Renal cortical epithelial cell (primary cell): ENCODE results near the gene INPP5A. TPM values are rescaled to one million over a fixed set of nuclear protein-coding genes. Genes with fewer than 3 reads are reported as not detected.
"Not testable (repeated sequence)": the region's sequence is repeated elsewhere in the genome, so short reads cannot be mapped to it uniquely, and the experiment has no call there.

Experiments used
- DNase-seq: peaks from one replicate; pipeline ENCODE4 v3.0.0-alpha.2; 2011; ENCODE audit warnings: low read depth
- total RNA-seq: library from RNA; depleted of rRNA; stranded (reverse); fragments of >200 nt; gene quantifications from 2 replicates; pipeline ENCODE4 v1.2.3, GENCODE V29; 2014

Gene INPP5A
- total RNA-seq, 1 donor from 2014 or later, result 30.7 TPM

DNA sequence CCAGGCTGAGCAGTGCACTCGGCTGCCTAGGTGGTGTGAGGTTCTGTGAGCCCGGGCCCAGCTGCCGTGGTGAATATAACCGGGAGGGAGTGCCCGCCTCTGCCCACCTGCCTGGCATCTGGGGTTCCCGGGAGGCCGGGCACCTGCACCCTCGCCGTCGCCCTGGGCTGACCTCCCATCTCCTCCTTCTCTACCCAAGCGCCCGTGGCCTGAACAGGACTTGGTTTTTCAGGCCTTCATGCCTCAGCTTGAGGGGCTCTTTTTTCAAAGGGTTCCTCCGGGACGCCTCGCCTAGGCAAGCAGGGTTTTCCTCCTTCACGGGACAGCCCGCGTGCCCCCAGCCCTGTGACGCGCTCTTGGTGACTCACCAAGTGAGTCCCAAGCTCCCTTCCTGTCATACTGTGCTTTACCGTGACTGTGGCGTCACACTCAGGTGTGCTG lies 9.9 kb downstream of the INPP5A start:
- DNase-seq, result no peak

DNA sequence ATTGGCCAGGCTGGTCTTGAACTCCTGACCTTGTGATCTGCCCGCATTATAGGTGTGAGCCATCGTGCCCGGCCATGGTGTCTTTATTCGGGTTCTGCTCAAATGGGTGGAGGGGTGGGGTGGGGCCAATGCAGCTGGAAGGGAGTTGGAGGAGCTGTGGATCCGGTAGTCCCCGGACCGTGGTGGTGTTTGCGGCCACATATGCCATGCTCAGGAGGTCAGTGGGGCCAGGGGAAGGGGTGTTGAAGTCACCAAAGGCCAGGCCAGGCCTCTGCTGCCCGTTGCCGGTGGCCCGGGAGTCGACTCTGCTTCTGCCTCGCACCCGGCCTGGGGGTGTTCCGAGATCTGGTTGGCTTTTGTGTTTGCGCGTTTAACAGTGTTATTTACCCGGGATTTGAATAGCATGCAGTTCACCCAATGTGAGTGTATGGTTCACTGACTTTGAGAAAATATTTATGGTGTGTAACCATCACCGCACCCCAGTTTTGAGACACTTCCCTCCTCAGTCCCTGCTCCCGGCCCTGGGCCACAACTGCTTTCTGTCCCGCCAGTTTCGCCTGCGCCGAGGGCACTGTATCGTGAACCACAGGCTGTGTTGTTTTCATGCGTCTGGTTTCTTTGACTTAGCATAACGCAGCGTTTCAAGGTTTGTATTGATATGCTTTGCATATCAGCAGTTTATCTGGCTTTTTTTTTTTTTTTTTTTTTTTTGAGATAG lies 10.7 kb downstream of the INPP5A start:
- no peak for DNase-seq

DNA sequence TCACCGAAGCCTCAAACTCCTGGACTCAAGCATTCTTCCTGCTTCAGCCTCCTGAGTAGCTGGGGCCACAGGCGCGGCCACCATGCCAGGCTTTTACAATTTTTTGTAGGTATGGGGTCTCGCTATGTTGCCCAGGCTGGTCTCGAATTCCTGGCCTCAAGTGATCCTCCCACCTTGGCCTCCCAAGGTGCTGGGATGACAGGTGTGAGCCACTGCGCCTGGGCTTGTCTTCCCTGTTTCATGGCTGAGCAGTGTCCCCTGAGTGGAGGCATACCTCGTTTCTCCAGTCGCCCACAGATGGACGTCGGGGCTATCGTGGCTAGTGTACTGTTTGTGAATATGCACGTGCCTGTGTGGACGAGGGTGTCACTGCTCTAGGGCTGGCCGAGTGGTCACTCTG lies 11.3 kb downstream of the INPP5A start:
- DNase-seq, result no peak

DNA sequence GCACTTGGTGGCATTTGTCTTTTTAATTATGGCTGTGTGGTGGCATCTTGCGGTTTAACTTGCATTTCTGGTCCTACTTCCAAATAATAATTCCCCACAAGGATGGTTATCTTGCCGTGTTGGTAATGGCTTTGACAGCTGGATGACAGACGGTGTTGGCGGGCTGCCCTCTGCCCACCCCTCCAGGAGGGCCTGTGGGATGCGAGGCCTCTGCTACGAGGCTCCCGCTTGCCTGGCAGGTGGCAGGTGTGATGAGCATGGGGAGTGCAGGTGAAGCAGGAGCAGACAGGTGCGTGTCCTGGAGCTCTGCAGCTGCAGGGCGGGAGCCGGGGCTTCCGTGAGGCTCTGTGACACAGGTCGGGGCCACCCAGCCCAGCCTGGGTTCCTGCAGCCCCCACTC lies 11.8 kb downstream of the INPP5A start:
- no peak for DNase-seq

DNA sequence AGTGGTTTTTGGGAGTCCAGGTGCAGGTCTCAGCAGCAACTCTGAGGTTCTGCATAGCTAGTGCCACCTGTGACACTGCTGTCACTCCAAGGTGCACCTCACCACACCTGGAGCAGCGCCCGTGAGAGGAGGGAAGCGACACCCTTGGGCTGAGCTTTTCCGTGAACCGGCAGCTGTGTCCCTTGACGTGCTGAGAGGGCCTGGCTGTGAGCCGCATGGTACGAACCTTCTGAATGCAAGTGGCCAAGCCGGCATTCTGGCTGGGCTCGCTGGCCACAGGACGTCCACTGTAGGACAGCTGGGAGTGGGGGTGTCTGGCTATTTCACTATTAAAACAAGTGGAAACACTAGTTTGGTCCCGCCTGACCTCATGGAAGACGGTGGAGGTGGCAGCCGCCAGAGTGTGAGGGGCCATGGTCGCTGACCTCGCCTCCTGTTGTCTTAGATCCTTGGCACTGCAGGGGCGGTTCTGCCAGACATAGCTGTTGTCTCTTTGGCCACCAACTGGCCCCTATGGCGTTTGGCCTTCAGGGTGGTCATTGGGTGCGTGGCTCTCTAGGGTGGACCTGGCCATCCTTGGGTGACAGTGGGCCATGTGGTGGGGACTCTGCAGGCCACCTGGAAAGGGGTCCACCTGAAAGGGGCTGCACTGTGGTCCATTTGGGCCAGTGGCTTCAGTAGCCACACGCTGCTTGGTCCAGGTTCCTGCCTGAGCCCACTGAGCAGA lies 12.9 kb downstream of the INPP5A start:
- no peak for DNase-seq

DNA sequence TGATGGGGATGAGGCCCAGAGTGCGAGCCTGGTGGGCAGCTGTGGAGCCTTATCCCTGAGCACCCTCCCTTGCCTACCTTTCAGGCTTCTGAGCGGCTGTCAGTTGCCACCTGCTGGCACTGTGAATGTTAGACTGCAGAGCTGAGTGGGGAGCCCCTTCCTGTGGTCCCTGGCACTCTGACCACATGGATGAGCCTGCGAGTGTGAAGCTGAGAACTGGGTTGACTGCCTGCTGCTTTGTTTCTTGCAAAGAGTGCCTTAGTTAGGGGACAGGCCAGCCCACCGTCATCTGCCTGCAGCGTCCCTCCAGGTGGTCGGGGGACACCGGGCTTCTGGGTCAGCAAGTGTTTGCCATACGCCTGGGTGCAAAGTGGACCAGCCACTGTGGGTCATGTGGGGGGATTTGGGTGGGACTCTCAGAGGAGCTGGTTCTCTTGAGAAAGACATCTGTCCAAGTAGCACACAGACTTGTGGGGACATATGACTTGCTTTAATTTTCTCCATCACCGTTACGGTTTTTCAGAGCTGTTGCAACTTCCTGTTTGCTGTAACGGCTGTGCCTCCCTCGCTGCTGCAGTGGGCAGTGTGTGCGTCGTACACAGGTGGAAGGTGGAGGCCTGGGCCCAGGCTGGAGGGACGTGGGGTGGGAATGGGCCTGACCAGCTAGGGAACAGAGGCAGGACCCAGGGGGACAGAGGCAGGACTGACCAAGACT lies 13.7 kb downstream of the INPP5A start:
- DNase-seq, result no peak

DNA sequence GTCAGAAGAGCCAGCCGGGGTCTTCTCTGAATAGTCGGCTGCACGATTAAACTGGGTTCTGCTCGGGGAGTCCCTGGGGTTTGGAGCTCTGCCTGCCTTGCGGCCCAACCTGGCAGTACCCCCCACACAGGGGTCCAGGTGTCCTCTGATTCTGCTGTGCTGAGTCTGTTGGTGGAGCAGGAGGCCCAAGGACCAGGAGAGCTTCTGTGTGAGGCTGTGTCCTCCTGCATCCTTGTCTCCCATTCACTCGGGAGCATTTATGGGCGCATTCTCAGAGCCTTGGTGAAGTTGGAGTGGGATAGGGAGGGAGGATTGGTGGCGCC lies 14.2 kb downstream of the INPP5A start:
- DNase-seq, result no peak

DNA sequence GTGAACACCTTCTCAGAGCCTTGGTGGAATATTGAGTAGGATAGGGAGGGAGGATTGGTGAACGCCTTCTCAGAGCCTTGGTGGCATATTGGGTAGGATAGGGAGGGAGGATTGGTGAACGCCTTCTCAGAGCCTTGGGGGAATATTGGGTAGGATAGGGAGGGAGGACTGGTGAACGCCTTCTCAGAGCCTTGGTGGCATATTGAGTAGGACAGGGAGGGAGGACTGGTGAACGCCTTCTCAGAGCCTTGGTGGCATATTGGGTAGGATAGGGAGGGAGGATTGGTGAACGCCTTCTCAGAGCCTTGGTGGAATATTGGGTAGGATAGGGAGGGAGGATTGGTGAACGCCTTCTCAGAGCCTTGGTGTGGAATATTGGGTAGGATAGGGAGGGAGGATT lies 15.0 kb downstream of the INPP5A start:
- DNase-seq, result not testable (repeated sequence)

DNA sequence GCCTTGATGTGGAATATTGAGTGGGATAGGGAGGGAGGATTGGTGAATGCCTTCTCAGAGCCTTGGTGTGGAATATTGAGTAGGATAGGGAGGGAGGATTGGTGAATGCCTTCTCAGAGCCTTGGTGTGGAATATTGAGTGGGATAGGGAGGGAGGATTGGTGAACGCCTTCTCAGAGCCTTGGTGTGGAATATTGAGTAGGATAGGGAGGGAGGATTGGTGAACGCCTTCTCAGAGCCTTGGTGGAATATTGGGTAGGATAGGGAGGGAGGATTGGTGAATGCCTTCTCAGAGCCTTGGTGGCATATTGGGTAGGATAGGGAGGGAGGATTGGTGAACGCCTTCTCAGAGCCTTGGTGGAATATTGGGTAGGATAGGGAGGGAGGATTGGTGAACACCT lies 16.0 kb downstream of the INPP5A start:
- DNase-seq, result not testable (repeated sequence)

DNA sequence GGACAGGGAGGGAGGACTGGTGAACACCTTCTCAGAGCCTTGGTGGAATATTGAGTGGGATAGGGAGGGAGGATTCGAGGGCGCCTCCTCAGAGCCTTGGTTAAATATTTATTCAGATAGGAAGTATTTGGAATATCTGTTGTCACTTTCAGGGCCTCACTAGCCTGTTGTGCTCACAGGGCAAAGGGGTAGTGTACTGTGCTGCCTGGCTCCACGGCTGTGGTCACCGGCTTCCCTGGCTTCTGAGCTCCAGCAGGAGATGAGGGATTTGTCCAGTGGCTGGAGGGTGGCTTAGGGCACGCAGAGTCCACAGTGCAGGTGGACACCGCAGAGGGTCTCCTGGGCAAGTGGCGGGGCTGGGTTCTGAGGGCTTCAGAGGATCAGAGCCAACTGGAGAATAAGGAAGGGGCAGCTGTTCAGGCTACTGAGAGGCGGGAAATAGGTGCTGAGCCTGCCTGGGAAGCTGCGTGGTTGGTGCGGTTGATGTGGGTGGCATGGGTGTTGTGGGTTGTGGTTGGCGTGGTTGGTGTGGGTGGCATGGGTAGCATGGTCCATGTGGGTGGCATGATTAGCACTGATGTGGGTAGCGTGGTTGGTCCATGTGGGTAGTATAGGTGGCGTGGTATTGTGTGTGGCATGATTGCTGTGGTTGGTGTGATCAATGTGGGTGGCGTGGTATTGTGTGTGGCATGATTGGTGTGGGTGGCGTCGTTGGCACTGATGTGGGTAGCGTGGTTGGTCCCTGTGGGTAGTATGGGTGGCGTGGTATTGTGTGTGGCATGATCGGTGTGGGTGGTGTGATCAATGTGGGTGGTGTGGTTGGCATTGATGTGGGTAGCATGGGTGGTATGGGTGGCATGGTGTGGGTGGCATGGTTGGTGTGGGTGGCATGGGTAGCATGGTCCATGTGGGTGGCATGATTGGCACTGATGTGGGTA lies 16.7 kb downstream of the INPP5A start:
- DNase-seq, result no peak

DNA sequence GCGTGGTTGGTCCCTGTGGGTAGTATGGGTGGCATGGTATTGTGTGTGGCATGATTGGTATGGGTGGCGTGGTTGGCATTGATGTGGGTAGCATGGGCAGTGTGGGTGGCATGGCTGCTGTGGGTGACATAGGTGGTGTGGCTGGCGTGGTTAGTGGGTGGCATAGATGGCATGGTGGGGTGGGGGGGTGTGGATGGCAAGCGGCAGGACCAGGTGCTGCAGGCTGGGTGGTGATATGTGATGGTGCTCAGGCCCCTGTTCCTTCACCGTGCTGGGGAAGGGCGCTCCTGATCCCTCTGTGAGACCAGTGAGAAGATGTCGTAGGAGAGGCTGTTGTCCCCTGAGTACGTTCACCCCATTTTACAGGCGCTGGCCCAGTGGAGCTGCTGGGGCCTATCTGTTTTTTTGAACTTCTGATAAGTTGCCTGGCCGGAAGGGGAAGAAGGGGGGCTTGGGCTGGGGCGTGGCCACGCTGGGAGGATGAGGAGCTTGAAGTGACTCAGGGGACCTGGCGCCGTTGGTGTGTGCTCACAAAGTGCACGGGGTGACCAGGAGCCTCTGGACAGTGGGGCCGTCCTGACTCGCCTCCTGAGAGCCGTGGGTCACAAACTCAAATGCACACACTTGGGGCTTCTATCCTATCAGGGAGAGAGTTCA lies 17.5 kb downstream of the INPP5A start:
- DNase-seq, result no peak

DNA sequence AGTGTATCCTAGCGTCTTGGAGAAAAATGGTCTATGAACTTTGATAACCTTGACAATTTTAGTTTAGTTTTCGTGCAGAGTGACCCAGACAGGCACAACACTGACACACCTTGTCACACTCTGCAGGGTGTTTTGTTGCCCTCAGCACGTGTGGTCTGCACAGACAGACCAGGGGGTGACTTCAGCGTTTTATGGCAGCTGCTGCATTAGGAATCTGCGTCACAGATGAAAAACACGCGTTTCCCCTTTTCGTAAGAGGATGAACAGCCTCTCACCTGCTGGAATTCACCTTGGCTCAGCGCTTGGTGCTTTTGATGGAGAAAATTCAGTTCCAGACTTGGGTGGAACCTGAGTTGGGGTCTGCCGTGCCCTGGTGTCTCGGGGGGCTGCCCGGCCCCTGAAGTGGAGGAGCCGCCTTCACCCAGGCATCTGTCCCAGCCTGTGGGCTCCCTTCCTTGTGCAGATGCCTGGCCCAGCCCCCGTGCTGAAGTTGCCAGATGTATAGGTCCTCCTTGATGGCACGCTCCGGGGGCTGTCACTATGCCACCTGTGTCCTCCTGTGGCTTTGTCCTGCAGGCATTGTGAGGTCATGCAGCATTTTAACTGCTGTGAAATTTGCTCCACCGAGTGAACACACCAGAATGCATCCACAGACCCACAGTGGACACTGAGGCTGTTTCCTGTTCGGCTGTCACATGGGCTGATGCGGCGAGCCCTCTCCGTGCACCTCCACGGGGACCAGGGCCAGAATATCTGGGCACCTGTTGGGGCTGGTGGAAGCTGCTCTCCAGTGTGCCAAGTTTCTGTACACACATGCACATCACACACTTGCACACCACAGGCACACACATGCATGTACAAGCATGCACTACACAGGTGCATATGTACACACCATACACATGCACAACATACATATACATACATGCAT lies 18.3 kb downstream of the INPP5A start:
- no peak for DNase-seq

DNA sequence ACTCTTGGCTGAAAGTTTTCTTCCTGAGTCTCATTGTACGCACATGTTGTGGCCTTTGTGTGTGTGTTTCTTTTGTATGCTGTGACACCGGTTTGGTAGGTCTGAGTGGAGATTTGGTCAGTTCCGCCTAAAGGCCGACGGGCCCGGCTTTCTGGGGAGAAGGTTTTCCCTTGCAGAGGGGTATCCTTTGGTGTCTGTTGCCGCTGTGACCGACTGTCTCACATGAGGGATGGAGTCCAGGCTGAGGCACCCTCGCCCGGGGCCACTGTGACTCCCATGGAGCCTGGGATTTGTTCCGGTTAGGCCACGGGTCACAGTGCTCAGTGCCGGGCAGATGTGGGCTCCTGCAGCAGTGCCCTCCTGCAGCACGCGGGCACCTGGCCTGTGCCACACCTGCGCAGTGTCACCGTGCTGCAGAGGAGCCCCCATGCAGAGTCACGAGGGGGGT lies 19.4 kb downstream of the INPP5A start:
- DNase-seq, result no peak

DNA sequence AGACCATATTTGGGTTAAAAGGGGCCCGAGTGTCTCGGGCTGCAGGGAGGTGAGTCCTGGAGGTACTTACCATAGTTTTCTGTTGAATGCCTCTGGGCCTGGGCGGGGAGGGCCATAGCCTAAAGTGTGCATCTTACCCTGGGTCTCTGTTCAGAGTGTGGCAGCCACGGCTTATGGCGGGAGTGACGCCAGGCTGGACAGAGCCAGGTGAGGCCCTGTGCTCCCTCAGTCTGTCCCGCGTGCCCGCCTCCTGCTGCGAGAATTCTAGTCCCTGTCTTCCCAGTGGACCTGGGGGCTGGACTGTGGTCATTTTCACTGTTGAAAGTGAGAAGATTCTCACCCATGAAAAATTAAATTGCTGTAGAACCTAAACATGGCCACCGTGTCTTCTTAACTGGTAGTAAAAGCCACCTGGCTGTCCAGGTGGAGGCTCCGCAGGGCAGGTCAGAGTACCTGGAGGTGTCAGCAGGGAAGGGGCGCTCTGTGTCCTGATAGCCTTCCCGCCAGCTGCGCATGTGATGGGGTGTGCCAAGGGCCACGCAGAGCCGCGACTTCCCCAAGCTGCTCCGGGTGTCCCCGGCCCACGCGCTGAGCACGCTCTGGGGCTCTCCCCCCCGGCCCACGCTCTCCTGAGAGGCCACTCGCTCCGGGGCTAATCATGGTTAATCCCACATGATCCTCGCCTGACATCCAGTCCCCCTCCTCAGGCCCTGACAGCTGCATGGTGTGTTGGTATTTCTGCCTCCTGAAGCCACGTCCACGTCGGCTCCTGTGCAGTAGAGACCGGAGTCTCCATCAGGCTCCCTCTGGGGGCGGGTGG lies 20.3 kb downstream of the INPP5A start:
- DNase-seq, result no peak

DNA sequence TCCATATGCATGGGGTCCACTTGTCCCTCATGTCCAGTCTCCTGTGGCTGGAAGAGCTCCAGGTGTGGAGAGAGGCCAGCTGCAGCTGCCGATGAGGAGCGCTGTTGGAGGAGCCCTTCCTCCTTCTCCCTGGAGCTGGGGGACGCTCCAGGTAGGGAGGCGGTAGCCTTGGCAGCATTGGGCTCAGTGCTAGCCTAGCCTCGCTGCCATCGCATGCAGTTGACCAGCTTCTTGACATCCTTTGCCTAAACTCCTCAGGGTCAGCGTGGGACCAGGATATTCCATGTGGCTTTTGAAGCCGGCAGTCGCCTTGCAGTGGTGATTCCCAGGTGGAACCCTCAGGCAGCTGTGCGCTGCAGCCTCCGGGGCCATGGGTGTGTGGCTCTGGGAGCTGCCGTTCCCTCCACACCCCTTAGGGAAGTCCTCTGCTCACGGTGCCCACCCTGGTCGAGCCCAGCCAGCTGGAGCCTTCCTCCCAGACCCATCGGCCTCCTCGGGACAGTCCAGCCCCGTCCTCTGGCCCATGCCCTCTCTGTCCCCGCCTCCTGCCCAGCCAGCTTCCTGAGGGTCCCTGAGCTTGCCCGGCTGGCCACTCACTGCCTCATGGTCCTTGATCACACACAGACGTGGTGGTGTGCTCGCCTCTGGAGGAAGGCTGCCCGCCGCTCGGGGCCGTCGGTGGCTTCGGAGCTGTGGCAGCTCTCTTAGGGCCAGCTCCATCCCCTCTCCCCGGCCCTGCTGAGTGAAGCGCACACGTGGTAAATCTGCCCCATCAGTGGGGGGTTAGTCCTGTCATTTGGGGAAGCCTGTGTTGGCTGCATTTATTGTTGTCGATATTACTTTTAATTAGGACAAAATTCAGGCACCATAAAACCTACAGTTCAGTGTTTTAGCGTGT lies 21.2 kb downstream of the INPP5A start:
- no peak for DNase-seq

DNA sequence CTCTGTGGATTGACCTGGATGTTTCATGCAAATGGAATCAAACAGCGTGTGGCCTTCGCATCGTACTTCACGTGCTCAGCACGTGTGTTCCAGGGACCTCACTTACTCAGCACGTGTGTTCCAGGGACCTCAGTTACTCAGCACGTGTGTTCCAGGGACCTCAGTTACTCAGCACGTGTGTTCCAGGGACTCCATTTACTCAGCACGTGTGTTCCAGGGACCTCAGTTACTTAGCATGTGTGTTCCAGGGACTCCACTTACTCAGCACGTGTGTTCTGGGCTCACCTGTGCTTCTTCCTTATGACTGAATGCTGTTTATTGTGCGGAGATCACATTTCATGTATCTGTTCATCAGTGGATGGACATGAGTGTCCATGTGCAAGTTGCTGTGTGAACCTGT lies 22.0 kb downstream of the INPP5A start:
- no peak for DNase-seq

DNA sequence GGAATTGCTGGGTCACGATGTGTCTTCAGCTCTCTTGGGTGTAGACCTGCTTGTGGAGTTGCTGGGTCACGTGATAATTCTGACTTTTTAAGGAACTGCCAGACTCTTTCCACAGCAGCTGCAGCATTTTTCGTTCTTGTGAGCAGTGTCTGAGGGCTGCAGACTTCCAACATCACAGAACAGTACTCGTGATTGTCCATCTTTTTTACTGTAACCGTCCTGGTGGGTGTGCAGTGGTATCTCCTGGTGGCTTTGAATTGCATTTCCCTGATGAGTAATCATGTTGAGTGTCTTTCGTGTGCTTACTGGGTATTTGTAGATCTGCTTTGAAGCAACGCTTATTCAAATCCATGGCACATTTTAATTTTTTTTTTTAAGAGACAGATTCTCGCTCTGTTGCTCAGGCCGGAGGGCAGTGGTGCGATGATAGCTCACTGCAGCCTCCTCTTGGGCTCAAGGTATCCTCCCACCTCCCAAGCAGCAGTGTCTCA lies 22.7 kb downstream of the INPP5A start:
- no peak for DNase-seq
